B cell (primary cell): ENCODE data around the gene CSNK1G3. TPM values are rescaled to one million over a fixed set of nuclear protein-coding genes. Genes with fewer than 3 reads are reported as not detected.

ENCODE experiments used
- ATAC-seq: fragments of 200-7000 bp; cut with Tn5 transposase; one replicate; pipeline ENCODE4 v1.10.0; 2021; ENCODE audit warnings: low read depth, mild to moderate bottlenecking, moderate number of reproducible peaks, moderate library complexity
- CTCF ChIA-PET: fragments of 350-600 bp; sonication (Branson Sonifier 250); formaldehyde crosslinking; loops from one replicate; lab custom pipeline; 2021; ENCODE audit warnings: antibody characterized with exemption, inconsistent platforms; lab: Charles Lee
- POLR2A ChIA-PET: fragments of 350-600 bp; sonication (Branson Sonifier 250); formaldehyde crosslinking; loops from one replicate; lab custom pipeline; 2021; ENCODE audit warnings: antibody characterized with exemption; lab: Charles Lee
- DNase-seq: peaks from one replicate; pipeline ENCODE4 v3.0.0; 2013
- H2AFZ ChIP-seq: 2 replicates; pipeline ENCODE4 v1.6.1; 2012; ENCODE audit warnings: mild to moderate bottlenecking, low read depth, low read length; ENCODE audit not compliant: insufficient read depth, poor library complexity, severe bottlenecking
- H3K27ac ChIP-seq, 2 donors: 1 replicate in 1 of 2; 2 replicates in 1 of 2; pipeline ENCODE4 v1.5.1; 2012 to 2013; ENCODE audit warnings: low read length in 2 of 2, mild to moderate bottlenecking in 2 of 2, moderate library complexity in 1 of 2
- H3K27me3 ChIP-seq, 4 experiments: fragments of 200-600 bp in 1 of 4; sonication (generic) in 1 of 4; replicated peaks in 1 of 4; 1 replicate in 2 of 4; 2 replicates in 2 of 4; pipeline versions ENCODE4 v1.6.1 to v1.7.0; 2013 to 2016; ENCODE audit warnings: low read length in 3 of 4, mild to moderate bottlenecking in 2 of 4, mixed read lengths in 1 of 4, moderate library complexity in 1 of 4; ENCODE audit not compliant: insufficient read depth in 4 of 4, control insufficient read depth in 3 of 4; ENCODE audit errors: control extremely low read depth in 1 of 4
- H3K36me3 ChIP-seq, 2 experiments: replicated peaks in 1 of 2; 1 replicate in 1 of 2; 2 replicates in 1 of 2; pipeline versions ENCODE4 v1.6.1 to v1.7.1; 2013; ENCODE audit warnings: low read length in 1 of 2; ENCODE audit not compliant: insufficient read depth in 2 of 2, control insufficient read depth in 1 of 2; ENCODE audit errors: control extremely low read depth in 1 of 2, extremely low read depth in 1 of 2
- H3K4me1 ChIP-seq, 2 donors: fragments of 200-600 bp in 1 of 2; sonication (generic) in 1 of 2; 1 replicate in 1 of 2; 2 replicates in 1 of 2; pipeline versions ENCODE4 v1.5.1 to v1.6.1; 2013 to 2017; ENCODE audit warnings: low read length in 2 of 2; ENCODE audit not compliant: control insufficient read depth in 2 of 2, insufficient read depth in 2 of 2
- H3K4me2 ChIP-seq: replicated peaks from 2 replicates; pipeline ENCODE3; 2012; ENCODE audit warnings: mild to moderate bottlenecking, low read depth, low read length; ENCODE audit not compliant: poor library complexity, severe bottlenecking
- H3K4me3 ChIP-seq, 5 experiments: fragments of 200-600 bp in 1 of 5; sonication (generic) in 1 of 5; 1 replicate in 3 of 5; 2 replicates in 2 of 5; pipeline versions ENCODE4 v1.5.1 to v1.7.0; 2011 to 2016; ENCODE audit warnings: low read length in 4 of 5, mild to moderate bottlenecking in 4 of 5, low read depth in 2 of 5, control low read depth in 1 of 5, moderate library complexity in 1 of 5; ENCODE audit not compliant: insufficient read depth in 1 of 5; ENCODE audit errors: control extremely low read depth in 1 of 5, extremely low read depth in 1 of 5
- H3K79me2 ChIP-seq: fragments of 200-600 bp; sonication (generic); one replicate; pipeline ENCODE4 v1.6.0; 2016; ENCODE audit warnings: low read length; ENCODE audit not compliant: control insufficient read depth, insufficient read depth
- H3K9ac ChIP-seq: fragments of 200-600 bp; sonication (generic); 2 replicates; pipeline ENCODE4 v1.6.1; 2017; ENCODE audit warnings: mild to moderate bottlenecking, low read length, moderate library complexity
- H3K9me3 ChIP-seq, 3 donors: one replicate each; pipeline versions ENCODE4 v1.6.1 to v1.7.1; 2013; ENCODE audit warnings: low read length in 2 of 3; ENCODE audit not compliant: control insufficient read depth in 2 of 3, insufficient read depth in 1 of 3; ENCODE audit errors: control extremely low read depth in 1 of 3
- H4K20me1 ChIP-seq: 2 replicates; pipeline ENCODE4 v1.6.0; 2012; ENCODE audit warnings: mild to moderate bottlenecking, low read length; ENCODE audit not compliant: insufficient read depth, control insufficient read depth, poor library complexity, severe bottlenecking
- H3K27ac Mint-ChIP-seq: one replicate; pipeline ENCODE4 v1.8.0; 2021; ENCODE audit warnings: mixed read lengths
- H3K27me3 Mint-ChIP-seq: one replicate; pipeline ENCODE4 v1.8.0; 2021; ENCODE audit warnings: mixed read lengths
- H3K4me1 Mint-ChIP-seq: one replicate; pipeline ENCODE4 v1.8.0; 2021; ENCODE audit warnings: mixed read lengths
- H3K4me3 Mint-ChIP-seq: one replicate; pipeline ENCODE4 v1.8.0; 2021; ENCODE audit warnings: mixed read lengths
- H3K9me3 Mint-ChIP-seq: one replicate; pipeline ENCODE4 v1.8.0; 2022; ENCODE audit warnings: mixed read lengths; ENCODE audit not compliant: insufficient read depth
- EZH2 ChIP-seq: IDR thresholded peaks from 2 replicates; pipeline ENCODE4 v1.6.1; 2012; ENCODE audit warnings: borderline replicate concordance, low read depth, mild to moderate bottlenecking, moderate library complexity, low read length; ENCODE audit not compliant: insufficient read depth, poor library complexity, severe bottlenecking
- WGBS: methylation state at CpG from one replicate; pipeline ENCODE4 v1.1.5; 2013; ENCODE audit warnings: missing lambda C conversion rate; ENCODE audit not compliant: insufficient coverage; 5-methylcytosine and 5-hydroxymethylcytosine counted together
- intact Hi-C: fragments of 100-400 bp; cut with micrococcal nuclease; formaldehyde crosslinking; loops from one replicate; pipeline ENCODE4 v1.10.0; 2022
- polyA plus RNA-seq: library from polyadenylated mRNA; depleted of rRNA; stranded (reverse); fragments of >200 nt; gene quantifications from 2 replicates; pipeline ENCODE4 v1.2.3, GENCODE V29; 2012
- total RNA-seq, 2 donors: library from RNA; stranded (reverse); fragments of 120-200 nt in 1 of 2; gene quantifications; 1 replicate in 1 of 2; 2 replicates in 1 of 2; pipeline versions ENCODE4 v1.2.3 to v1.2.4, GENCODE V29; 2013 to 2022
- TF ChIP-seq, protein P1 (sequence below): fragments of 200-600 bp; IDR thresholded peaks from one replicate; pipeline ENCODE4 v1.8.0; 2022; ENCODE audit warnings: antibody characterized with exemption, mild to moderate bottlenecking

Gene CSNK1G3
- total and polyA plus RNA-seq, 2 donors (not counting 1 experiment from before 2014, with no cell fraction given), result 20.8 to 140 TPM

DNA sequence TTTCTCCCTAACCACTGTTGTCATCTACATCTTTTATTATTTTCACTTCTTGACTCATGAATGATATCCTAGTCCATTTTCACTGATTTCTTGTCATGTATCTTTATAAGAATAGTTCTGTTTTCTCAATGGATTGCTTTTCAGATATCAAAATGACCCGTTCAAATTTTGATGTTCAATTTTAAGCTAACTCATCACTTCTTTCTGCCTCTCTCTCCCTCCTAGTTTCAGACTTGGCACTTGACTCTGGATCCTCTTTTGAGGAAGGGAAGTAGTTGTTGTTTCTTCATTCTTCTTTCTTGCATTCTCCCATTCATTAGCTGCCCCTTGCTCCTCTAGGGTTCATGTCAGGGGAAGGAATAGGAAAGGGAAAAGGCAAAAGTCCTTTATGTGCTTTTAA lies 23.7 kb downstream of the CSNK1G3 start:
- POLR2A ChIA-PET, result no interaction called here
- no peak overlapping the region for H3K9ac ChIP-seq
- H3K9me3 ChIP-seq, result no peaks in the 10 kb centered on the region
- H4K20me1 ChIP-seq, result peaks cover 44% of the 10 kb centered on the region
- WGBS, result no CpG with 5 or more reads among the region's 1 CpG
- DNase-seq (no peak), ATAC-seq (no peak)
- H3K4me1 Mint-ChIP-seq, result peaks cover 68% of the 10 kb centered on the region
- intact Hi-C loops, result no loop called here
- peaks cover 99% of the 10 kb centered on the region for H3K79me2 ChIP-seq
- H3K4me1 ChIP-seq, result peaks cover 5 to 42% of the 10 kb centered on the region in 2 donors
- no peak overlapping the region for H3K4me3 Mint-ChIP-seq
- no peaks in the 10 kb centered on the region for H3K27me3 Mint-ChIP-seq
- H3K27ac Mint-ChIP-seq, result no peak overlapping the region
- TF ChIP-seq EZH2, result no peak
- TF ChIP-seq, protein P1, sequence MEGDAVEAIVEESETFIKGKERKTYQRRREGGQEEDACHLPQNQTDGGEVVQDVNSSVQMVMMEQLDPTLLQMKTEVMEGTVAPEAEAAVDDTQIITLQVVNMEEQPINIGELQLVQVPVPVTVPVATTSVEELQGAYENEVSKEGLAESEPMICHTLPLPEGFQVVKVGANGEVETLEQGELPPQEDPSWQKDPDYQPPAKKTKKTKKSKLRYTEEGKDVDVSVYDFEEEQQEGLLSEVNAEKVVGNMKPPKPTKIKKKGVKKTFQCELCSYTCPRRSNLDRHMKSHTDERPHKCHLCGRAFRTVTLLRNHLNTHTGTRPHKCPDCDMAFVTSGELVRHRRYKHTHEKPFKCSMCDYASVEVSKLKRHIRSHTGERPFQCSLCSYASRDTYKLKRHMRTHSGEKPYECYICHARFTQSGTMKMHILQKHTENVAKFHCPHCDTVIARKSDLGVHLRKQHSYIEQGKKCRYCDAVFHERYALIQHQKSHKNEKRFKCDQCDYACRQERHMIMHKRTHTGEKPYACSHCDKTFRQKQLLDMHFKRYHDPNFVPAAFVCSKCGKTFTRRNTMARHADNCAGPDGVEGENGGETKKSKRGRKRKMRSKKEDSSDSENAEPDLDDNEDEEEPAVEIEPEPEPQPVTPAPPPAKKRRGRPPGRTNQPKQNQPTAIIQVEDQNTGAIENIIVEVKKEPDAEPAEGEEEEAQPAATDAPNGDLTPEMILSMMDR, result no peak
- peaks cover 0 to 2% of the 10 kb centered on the region in 2 experiments for H3K36me3 ChIP-seq
- no peak overlapping the region for H3K4me3 ChIP-seq
- no peak overlapping the region for H3K27ac ChIP-seq
- H3K27me3 ChIP-seq, result no peaks in the 10 kb centered on the region
- H3K4me2 ChIP-seq, result peak overlapping the region; percentile 4
- no peak overlapping the region for H2AFZ ChIP-seq
- H3K9me3 Mint-ChIP-seq, result no peaks in the 10 kb centered on the region
- CTCF ChIA-PET, result no interaction called here

- TF ChIP-seq, protein P1, result no peak
- TF ChIP-seq EZH2, result no peak
- Histone ChIP-seq H3K79me2 (peaks cover 99% of the 10 kb centered on the region), H3K27ac (no peak overlapping the region), H3K36me3 (peaks cover 0 to 2% of the 10 kb centered on the region in 2 experiments), H3K4me3 (no peak overlapping the region), H2AFZ (no peak overlapping the region), H3K27me3 (no peaks in the 10 kb centered on the region), H3K4me2 (no peak overlapping the region), H3K4me1 (peaks cover 5 to 42% of the 10 kb centered on the region in 2 donors), H4K20me1 (peaks cover 46% of the 10 kb centered on the region), H3K9ac (no peak overlapping the region), H3K9me3 (no peaks in the 10 kb centered on the region)
- WGBS, result no CpG with 5 or more reads among the region's 2 CpGs
- Mint-ChIP-seq H3K9me3 (no peaks in the 10 kb centered on the region), H3K27ac (no peak overlapping the region), H3K27me3 (no peaks in the 10 kb centered on the region), H3K4me3 (no peak overlapping the region), H3K4me1 (peaks cover 65% of the 10 kb centered on the region)
- ATAC-seq (no peak), DNase-seq (no peak)
- CTCF ChIA-PET, result interaction anchor here (1.1 kb wide), 1 partner anchor 8 kb away, joined by 3 read pairs; no protein-coding TSS in a partner anchor
- intact Hi-C loops, result no loop called here
- POLR2A ChIA-PET, result no interaction called here
Observed at GRCh38 chr5:123537256-123537655, 25.3 kb downstream of the CSNK1G3 start.
